Measurements from ENCODE around the gene CEACAM21. TPM values are rescaled to one million over a fixed set of nuclear protein-coding genes. Genes with fewer than 3 reads are reported as not detected.

CEACAM21 gene
- polyA plus RNA-seq, 1 of the 3 experiments (the other 2 are of a cell fraction): not detected

- TF ChIP-seq TAF1 (IDR thresholded peaks at IDR 0.05; ENCODE audit: borderline replicate concordance, low read depth, low read length): no peak
Measured at GRCh38 chr19:41621654-41622053, 45.7 kb downstream of the CEACAM21 start (continued).

- no peak overlapping the region for H3K4me3 ChIP-seq (ENCODE audit: low read depth in 2 of 2, low read length in 1 of 2)
- H3K79me2 ChIP-seq (ENCODE audit: insufficient read depth): no peaks in the 10 kb centered on the region
- H3K27ac ChIP-seq (ENCODE audit: low read depth in 2 of 2, low read length in 1 of 2): no peak overlapping the region
- no peaks in the 10 kb centered on the region for H4K20me1 ChIP-seq (ENCODE audit: insufficient read depth)
- no peaks in the 10 kb centered on the region for H3F3A ChIP-seq (replicated peaks; ENCODE audit: insufficient read depth)
- no peaks in the 10 kb centered on the region for H3K4me1 ChIP-seq (ENCODE audit: control insufficient read depth in 1 of 2, insufficient read depth in 2 of 2, low read depth in 1 of 2, low read length in 1 of 2)
- TF ChIP-seq RAD21 (IDR thresholded peaks at IDR 0.05; ENCODE audit: low read length) (no peak), SIN3A (IDR thresholded peaks at IDR 0.05; ENCODE audit: borderline replicate concordance, low read depth, low read length) (no peak), GATA2 (CRISPR knock-in tag; IDR thresholded peaks at IDR 0.05) (no peak), CTCF (IDR thresholded peaks at IDR 0.05) (no peak), PBX3 (IDR thresholded peaks at IDR 0.05) (no peak), SMC3 (IDR thresholded peaks at IDR 0.05; ENCODE audit: low read depth, low read length) (no peak), MEF2A (IDR thresholded peaks at IDR 0.05; ENCODE audit: borderline replicate concordance, low read depth) (no peak), CHD2 (IDR thresholded peaks at IDR 0.05; ENCODE audit: low read length, partially characterized antibody) (no peak), FOXJ3 (CRISPR knock-in tag; IDR thresholded peaks at IDR 0.05) (no peak), FOSL2 (IDR thresholded peaks at IDR 0.05; ENCODE audit: borderline replicate concordance, low read depth) (no peak), ELF1 (IDR thresholded peaks at IDR 0.05) (no peak), EP300 (IDR thresholded peaks at IDR 0.05; ENCODE audit: borderline replicate concordance in 1 of 2, low read depth in 1 of 2, low read length in 1 of 2) (no peak), TCF12 (IDR thresholded peaks at IDR 0.05) (no peak), MXI1 (IDR thresholded peaks at IDR 0.05; ENCODE audit: low read depth, low read length) (no peak), IRF3 (IDR thresholded peaks at IDR 0.05; ENCODE audit: low read depth, low read length) (no peak), YY1 (IDR thresholded peaks at IDR 0.05; ENCODE audit: low read depth) (no peak), GABPA (IDR thresholded peaks at IDR 0.05; ENCODE audit: low read depth) (no peak)
- no peak overlapping the region for H3K4me2 ChIP-seq
- no peaks in the 10 kb centered on the region for H3K36me3 ChIP-seq (replicated peaks in 1 of 2; ENCODE audit: control insufficient read depth in 1 of 2, insufficient read depth in 2 of 2, low read length in 1 of 2)
- no peak overlapping the region for H3K9ac ChIP-seq
- H3K9me3 ChIP-seq: no peaks in the 10 kb centered on the region
- peaks cover 9% of the 10 kb centered on the region; the same call in 1 of the 2 replicates for H3K27me3 ChIP-seq (ENCODE audit: insufficient read depth)
- no peak overlapping the region for H2AFZ ChIP-seq (ENCODE audit: low read depth)
- DNase-seq: no peak
- POLR2A ChIA-PET: no interaction called here
- no peaks in the 10 kb centered on the region for H3K9me2 ChIP-seq
- CTCF ChIA-PET: no interaction called here
- 5% methylated on average over 4 of the region's 4 CpGs for WGBS (ENCODE audit: low lambda C conversion rate)
Measured at GRCh38 chr19:41623360-41623759, 47.4 kb downstream of the CEACAM21 start.
